NB4 (cell line): ENCODE data around the gene MEGF8.

ENCODE experiments used
- DNase-seq: peaks from one replicate; pipeline ENCODE4 v3.0.0; 2010; ENCODE audit warnings: low read depth
- H3K4me3 ChIP-seq: one replicate; pipeline ENCODE4 v1.5.1; 2011; ENCODE audit warnings: mild to moderate bottlenecking, low read depth, low read length, moderate library complexity
- CTCF ChIP-seq: IDR thresholded peaks from one replicate; pipeline ENCODE4 v1.5.1; 2012; ENCODE audit warnings: low read depth, low read length
- MAX ChIP-seq: IDR thresholded peaks from 2 replicates; pipeline ENCODE4 v1.6.1; 2011; ENCODE audit warnings: low read depth, low read length
- MYC ChIP-seq: IDR thresholded peaks from 2 replicates; pipeline ENCODE4 v1.6.1; 2011; ENCODE audit warnings: low read depth, low read length
- POLR2A ChIP-seq: IDR thresholded peaks from 2 replicates; pipeline ENCODE4 v1.6.1; 2011; ENCODE audit warnings: mild to moderate bottlenecking; ENCODE audit not compliant: insufficient read length; ENCODE audit errors: extremely low read depth

Gene MEGF8

GRCh38 chr19:42317535-42317934 lies 7.9 kb upstream of the MEGF8 start:
- TF ChIP-seq MYC, result no peak
- TF ChIP-seq CTCF, result no peak
- no peak for TF ChIP-seq MAX
- no peak for TF ChIP-seq POLR2A
- DNase-seq, result no peak
- H3K4me3 ChIP-seq, result no peak overlapping the region

DNA sequence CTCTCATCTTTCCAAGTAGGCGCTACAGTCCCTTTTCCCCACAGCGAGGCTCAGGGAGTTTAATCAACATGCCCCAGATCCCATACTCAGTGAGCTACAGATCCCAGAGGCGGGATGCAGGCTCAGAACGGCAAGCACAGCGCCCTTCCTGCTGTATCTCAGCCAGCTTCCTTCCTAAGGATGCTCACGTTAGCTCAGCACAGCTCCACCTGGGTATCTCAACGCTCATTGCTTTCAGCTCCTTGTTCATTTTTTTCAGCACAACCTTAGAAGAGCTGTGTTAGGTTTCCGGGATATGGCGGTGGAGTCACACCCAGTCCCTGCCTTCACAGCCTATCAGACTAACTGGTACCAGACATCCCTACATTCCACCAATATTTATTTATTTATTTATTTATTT lies 3.1 kb upstream of the MEGF8 start:
- no peak overlapping the region for H3K4me3 ChIP-seq
- DNase-seq, result no peak
- TF ChIP-seq CTCF, result no peak
- no peak for TF ChIP-seq POLR2A
- TF ChIP-seq MYC, result no peak
- no peak for TF ChIP-seq MAX

DNA sequence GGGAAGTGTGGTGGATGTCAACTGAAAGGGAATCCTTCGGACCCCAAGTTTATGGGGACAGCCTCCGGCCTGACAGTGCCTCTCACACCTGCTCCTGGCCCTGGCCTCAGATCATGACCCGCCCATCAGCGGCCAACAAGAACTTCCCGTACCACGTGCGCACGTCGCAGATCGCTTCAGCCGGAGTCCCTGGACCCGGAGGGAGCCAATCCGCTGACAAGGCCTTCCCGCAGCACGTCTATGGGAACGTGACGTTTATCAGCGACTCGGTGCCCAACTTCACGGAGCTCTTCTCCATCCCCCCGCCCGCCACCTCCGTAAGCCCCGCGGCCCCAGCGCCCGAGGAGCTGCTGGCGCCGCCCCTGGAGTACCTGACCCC lies 2.0 kb upstream of the MEGF8 start:
- TF ChIP-seq CTCF (no peak), MYC (no peak), MAX (no peak), POLR2A (no peak)
- no peak overlapping the region for H3K4me3 ChIP-seq
- no peak for DNase-seq

DNA sequence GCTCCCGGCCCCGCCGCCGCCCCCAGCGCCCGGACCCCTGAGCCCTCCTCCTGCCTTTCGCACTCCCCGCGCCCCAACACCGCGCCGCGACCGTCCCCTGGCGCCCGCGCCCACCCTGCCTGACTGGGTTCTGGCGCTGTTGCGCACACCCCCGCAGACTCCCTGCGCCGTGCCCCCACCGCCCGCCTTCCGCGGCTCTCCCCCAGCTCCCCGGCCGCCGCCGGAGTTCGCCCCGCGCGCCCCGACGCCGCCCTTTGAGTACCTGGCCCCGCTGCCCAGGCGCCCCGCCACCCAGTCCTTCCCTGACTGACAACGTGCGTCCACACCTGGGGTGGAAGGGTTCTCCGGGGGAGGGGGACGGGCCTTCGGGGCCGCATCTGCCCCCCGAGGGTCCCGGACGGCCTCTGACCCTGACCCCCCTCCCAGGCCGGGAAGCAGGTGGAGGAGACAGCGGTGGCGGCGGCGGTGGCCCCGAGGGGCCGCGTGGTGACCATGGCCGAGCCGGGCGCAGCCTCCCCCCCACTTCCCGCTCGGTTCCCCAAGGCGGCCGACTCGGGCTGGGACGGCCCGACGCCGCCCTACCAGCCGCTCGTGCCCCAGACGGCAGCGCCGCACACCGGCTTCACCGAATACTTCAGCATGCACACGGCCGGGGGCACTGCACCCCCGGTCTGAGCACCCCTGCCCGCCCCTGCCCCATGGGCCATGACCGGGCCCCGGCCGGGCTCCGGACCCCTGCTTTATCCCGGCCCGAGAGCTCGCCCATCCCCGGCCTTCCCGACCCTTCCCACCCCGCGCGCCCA lies 1.4 kb upstream of the MEGF8 start:
- DNase-seq, result peak; percentile 42
- H3K4me3 ChIP-seq, result no peak overlapping the region
- TF ChIP-seq POLR2A (no peak), MYC (no peak), MAX (no peak), CTCF (no peak)

GRCh38 chr19:42324655-42325307 lies 654 bp upstream of the MEGF8 start:
- peak overlapping the region; percentile 34 for H3K4me3 ChIP-seq
- TF ChIP-seq POLR2A, result no peak
- TF ChIP-seq CTCF, result no peak
- no peak for TF ChIP-seq MAX
- no peak for TF ChIP-seq MYC
- DNase-seq, result no peak
